LNCaP clone FGC (cell line): Measurements from ENCODE around the gene TET3.
A peak's percentile ranks its signal among the peaks of the same experiment; 100 is the strongest.

Source experiments
- DNase-seq: peaks from one replicate; pipeline ENCODE4 v3.0.0-alpha.2; 2011; ENCODE audit warnings: low read depth
- H3K4me3 ChIP-seq: 2 replicates; pipeline ENCODE4 v1.5.1; 2011; ENCODE audit warnings: mild to moderate bottlenecking, low read depth, low read length, control low read depth
- CTCF ChIP-seq: IDR thresholded peaks from 2 replicates; pipeline ENCODE4 v1.5.1; 2012; ENCODE audit warnings: mild to moderate bottlenecking; ENCODE audit not compliant: control insufficient read depth, insufficient read depth; ENCODE audit errors: extremely low read depth

The TET3 gene

GRCh38 chr2:74000666-74001065 is 16.0 kb downstream of the TET3 start:
- H3K4me3 ChIP-seq = no peak overlapping the region
- no peak for TF ChIP-seq CTCF
- no peak for DNase-seq

DNA sequence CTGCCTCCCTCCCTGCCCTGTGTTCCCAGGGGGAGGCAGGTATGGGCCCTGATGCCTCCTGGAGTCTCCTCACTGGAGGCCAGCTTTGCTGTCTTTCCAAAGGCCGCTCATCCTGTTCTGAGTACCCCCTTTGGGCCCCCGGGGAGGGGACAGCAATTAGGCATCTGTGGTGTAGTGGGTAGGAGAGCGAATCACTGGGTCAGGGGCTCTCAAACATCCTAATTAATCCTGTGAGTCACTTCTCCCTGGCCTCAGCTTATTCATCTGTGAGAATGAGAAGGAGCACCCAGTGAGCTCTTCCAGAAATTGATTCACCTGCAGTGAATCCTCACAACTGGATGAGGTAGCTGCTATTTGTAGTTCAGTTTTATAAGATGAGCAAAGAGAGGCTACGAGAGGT is 16.4 kb downstream of the TET3 start:
- H3K4me3 ChIP-seq = no peak overlapping the region
- DNase-seq = no peak
- no peak for TF ChIP-seq CTCF

- no peak for TF ChIP-seq CTCF
- DNase-seq = no peak
- H3K4me3 ChIP-seq = no peak overlapping the region
Measured at GRCh38 chr2:74001781-74002504, 17.2 kb downstream of the TET3 start.

GRCh38 chr2:74002505-74003421 is 18.1 kb downstream of the TET3 start:
- no peak for TF ChIP-seq CTCF
- peak overlapping the region; percentile 36 for H3K4me3 ChIP-seq

GRCh38 chr2:74003494-74004211 is 18.9 kb downstream of the TET3 start:
- DNase-seq = no peak
- no peak for TF ChIP-seq CTCF
- H3K4me3 ChIP-seq = no peak overlapping the region

More at GRCh38 chr2:74002505-74003421, 18.1 kb downstream of the TET3 start:
- DNase-seq = no peak

DNA sequence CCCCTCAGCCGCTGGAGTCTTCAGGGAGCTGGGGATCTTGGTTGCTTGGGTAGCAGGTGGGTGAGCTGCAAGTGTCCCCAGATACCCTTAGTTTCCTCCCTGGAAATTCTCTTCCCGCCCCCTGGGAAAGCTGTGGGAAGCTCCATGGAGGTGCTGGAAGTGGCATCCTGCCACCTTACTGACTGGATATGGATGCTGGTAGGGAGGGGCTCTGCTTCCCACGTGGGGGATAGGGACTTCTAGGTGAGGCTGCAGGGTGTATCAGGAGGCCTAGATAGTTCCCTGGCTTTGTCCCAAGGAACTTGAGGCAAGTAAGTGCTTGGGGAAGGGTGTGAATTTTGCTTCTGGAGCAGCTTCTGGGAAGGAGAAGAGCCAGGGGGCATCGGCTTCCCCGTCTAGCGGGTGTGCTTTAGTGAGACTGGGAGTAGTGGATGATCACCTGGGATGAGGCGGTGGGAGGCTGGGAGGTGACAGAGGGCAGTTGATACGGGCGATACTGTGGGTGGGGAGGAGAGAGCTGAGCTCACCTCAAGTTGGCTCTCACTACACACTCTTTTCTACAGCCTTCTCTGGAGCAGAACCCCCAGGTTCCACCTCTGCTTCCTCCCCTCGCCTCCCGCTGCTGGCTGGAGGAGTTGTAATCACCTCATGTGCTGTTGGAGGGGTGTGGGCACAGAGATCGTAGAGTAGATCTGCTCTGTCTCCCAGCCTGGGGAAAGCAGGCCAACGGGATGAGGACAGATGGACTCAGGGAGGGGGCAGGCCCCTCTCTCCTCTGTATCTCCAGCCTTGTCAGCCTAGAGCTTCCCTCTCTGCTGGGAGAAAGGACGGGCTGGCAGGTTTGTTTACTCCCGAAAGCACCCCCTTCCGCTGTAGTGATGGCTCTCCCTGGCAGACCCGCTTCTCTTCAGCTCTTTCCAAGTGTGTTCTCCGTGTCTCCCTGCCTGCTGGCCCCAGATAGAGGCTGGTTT is 19.8 kb downstream of the TET3 start:
- TF ChIP-seq CTCF = no peak
- no peak for DNase-seq
- H3K4me3 ChIP-seq = no peak overlapping the region
